Globus pallidus (tissue), 1 donor: ENCODE data around the gene MCCC1.

Experiments used
- DNase-seq: peaks from one replicate; pipeline ENCODE4 v3.0.0-alpha.2; 2015; ENCODE audit warnings: low spot score

Gene MCCC1

DNA sequence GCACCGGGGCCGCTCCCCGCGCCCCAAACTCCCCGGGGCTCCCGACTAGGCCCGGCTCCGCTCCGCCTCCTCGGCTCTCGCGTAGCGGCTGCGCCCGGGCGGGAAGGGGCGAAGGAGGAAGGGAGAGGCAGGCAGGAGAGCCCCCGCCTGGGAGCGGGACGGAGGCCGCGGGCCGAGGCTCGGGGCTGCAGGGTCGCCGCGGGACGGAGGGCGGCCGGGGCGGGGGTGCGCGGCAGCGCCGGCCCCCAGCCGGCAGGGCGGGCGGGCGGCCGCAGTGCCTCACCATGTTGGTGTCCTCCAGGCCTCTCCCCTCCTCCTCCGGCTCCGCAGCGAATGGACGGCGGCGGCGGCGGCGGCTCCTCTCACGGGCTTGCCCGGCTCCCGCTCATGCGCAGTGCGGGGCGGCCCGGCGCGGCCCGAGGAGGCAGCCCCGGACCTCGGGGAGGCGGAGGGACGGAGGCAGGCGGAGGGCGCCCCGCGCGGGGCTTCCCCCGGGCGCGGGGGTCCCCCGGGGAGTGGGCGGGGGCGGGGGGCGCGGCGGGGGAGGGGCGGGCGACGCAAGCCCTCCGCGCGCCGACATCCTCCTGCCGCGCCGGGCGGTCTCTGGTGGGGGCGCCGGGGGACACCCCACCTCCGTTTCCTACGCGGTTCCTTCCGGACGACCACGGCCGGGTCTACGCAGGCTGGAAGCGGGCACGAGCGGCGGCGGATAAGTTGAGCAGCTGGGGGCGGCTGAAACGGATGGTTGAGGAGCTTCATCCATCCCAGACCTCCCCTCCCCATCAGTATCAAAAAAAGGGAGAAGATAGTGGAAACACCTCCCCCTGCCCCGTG is 118.9 kb downstream of the MCCC1 start, which contains the start of gene DCUN1D1:
Gene DCUN1D1, minus strand, starts transcription at position 335 of the 834 bp plus-strand sequence. Its CDS starts 49 bp downstream, at position 286.
- DNase-seq: peak; percentile 86

DNA sequence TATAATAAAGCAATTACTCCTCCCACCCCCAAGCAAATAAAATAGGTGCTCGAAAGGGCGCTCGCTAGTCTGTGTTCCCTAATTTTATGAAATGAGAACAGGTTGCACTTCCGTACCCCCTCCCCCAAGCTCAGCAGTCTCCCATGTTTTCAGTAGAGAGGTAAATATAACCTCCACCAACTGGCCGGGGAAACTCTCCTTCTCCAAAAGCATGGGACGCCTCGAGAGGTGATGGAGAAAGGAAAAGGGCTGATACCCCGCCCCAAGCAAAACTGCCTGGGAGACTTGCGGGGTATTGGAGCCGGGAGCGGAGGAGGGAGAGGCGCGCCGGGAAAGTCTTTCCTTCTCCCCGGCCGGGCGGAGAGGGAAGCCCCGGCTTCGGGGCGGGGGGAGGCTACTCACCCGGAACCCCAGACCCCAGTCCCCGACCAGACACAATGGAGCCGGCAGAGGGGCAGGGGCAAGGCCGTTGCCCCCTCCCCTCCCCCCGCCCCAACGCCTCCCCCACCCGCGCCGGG is 119.6 kb downstream of the MCCC1 start:
- DNase-seq: peak; percentile 45

DNA sequence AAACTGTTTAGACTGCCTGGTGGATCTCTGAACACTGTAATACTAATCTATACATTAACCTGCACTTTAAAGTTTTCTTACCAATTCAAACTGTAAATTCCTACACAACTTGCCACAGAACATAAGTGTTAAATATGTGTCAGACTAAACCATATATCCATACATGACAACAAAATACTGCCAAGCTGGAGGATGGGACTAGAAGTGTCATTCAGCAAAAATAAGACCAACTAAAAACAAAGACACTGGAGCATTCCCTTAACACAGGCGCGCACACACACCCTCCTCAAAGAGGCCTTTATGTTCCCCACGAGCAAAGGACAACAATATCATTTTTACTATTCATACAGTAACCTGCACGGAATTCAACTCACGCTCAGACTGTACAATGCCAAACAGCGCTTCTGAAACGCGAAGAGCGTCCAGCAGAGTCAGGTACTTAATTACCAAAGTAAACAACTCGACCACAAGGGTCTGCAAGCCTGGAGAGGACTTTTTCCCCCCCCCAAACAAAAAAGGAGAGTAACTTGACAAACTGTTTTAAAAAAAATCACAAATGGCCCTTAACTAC is 120.1 kb downstream of the MCCC1 start:
- DNase-seq: peak; percentile 43

DNA sequence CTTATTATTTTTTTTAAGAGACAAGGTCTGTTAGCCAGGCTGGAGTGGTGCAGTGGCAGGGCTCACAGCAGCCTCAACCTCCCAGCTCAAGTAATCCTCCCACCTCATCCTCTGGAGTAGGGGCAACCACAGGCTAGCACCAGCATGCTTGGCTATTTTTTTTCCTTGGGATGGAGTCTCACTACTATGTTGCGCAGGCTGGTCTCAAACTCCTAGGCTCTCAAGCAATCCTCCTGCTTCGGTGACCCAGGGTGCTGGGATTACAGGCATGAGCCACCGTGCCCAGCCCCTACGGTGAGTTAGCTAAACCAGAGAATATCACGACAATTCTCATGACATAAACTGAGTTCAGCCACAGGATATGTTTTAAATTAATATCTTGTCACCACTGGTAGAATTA is 120.9 kb downstream of the MCCC1 start:
- DNase-seq: no peak

DNA sequence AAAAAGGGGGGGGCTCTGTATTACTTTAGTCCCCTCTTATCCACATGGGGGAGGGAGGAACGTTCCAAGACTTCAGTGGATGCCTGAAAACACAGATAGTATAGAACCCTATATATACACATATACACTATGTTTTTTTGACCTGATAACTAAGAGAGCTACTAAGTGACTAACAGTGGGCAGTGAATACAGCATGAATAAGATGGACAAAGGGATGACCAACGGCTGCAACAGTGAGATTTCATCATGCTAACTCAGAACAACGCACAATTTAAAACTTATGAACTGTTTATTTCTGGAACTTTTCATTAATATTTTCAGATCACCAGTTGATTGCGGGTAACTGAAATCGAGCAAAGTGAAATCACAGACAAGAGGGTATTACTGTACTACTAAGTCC is 126.2 kb downstream of the MCCC1 start:
- DNase-seq: no peak

DNA sequence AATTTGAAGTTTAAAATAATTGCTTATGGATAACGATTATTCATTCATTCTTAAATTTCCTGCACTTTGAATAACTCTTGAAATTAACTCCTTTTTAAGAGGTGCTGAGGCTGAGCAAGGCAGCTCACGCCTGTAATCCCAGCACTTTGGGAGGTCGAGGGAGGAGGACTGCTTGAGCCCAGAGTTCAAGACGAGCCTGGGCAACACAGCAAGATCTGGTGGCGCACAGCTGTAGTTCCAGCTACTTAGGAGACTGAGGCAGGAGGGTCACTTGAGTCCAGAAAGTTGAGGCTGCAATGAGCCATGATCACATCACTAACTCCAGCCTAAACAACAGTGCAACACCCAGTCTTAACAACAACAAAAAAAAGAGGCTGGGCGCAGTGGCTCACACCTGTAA is 126.9 kb downstream of the MCCC1 start:
- no peak for DNase-seq

DNA sequence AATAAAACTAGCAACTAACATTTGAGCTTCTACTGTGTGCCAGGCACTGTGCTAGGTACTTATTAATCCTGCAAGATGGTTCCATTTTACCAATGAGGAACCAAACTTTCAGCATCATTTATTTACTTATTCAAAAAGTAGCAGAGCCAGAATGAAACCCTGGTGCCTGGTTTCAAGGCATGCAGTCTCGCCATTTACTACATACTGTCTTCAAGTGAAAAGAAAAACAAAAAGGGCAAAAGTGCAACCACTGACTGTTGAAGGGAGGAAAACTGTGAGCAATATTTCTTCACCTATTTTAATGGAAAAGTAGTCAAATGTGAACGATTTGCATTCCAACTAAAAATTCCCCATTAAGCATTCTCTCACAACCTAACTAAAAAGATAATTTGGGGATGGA is 127.7 kb downstream of the MCCC1 start:
- DNase-seq: no peak

DNA sequence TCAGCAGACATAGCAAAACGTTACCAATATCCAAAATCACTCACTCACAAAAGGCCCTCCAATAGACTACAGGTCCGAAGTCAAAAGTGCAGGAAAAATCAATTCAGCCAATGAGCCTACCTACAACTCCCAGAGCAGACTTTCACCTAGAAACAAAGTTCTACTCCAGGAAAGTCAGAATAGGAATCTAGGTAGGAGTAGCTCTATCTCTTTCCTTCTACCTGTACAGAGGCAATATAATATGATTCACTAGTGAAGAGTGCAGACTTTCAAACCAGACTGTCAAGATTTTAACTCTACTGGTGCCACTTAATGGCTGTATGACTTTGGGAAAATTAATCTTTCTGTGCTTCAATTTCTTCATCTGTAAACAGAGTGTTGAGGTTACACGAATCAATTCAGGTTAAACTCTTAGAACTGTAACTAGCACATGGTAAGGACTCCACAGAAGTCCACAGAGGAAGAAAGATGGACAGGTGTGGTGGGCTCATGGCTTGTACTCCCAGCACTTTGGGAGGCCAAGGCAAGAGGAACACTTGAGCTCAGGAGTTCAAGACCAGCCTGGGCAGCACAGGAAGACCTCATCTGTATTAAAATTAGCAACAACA is 128.4 kb downstream of the MCCC1 start:
- DNase-seq: no peak

DNA sequence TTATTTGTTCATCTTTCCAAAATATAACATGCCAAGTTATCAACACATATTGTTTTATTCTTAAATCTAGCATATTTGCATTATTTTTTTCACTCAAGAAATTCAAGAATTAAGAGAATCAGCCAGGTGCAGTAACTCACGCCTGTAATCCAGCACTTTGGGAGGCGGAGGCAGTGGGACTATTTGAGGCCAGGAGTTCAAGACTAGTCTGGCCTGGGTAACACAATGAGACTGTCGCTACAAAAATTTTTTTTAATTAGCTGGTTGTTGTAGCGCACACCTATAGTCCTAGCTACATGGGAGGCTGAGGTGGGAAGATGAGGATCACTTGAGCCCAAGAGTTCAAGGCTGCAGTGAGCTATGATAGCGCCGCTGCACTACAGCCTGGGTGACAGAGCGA is 129.4 kb downstream of the MCCC1 start:
- no peak for DNase-seq

DNA sequence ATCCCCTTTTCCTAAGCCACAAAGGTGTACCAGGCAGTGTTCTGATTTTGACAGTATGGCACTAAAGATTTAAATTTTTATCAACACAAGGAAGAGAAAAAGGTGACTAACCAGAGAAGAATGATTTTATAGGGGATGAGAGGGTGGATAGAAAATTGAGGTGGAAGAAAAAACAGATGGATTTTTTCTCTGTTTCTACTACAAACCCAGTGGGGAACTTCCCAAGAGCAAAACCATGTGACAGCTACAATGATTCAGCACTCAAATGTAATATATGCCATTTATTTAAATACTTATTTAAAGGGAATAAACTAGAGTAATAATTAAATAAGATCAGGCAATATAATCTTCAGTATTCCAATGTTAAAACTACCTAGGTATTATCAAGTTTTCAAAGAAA is 130.0 kb downstream of the MCCC1 start:
- no peak for DNase-seq

DNA sequence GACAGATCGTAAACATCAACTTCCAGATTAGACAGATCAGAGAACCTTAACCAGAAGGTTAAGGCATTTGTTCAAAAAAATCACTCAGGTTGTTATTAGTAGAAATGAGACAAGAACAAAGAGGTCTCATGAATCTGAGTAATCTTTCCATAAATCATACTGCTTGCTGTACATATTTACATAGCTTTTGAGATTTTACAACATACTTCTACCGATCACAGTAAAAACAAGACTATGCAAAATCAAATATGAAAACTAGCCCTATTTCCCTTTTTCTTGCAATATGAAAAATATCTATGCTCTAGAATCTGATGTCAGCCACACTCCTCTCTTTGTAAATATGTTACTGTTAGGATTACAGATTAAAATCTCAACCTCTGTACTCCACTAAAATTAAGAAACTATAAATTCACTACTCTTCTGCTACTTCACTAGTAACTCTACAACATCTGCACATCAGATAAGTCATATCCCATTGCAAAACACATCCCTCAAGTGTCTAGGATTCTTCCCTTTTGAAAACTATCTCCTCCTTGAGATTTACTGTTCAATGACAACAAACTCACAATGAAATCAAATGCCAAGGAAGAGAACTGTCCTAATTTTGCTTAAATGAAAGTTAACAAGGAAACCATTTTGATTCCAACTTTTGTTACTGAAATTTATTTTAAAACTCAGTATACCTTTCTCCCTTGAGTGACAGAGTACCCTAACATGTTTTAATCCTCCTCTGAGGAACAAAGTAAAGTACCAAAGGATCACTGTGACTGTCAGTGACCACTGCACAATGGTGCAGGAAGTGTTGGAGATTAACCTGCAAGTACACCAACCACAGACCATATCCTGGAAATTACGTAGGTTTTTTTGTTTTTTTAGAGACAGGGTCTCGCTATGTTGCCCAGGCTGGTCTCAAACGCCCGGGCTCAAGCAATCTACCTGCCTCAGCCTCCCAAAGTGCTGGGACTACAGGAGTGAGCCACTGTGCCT is 131.8 kb downstream of the MCCC1 start:
- no peak for DNase-seq

DNA sequence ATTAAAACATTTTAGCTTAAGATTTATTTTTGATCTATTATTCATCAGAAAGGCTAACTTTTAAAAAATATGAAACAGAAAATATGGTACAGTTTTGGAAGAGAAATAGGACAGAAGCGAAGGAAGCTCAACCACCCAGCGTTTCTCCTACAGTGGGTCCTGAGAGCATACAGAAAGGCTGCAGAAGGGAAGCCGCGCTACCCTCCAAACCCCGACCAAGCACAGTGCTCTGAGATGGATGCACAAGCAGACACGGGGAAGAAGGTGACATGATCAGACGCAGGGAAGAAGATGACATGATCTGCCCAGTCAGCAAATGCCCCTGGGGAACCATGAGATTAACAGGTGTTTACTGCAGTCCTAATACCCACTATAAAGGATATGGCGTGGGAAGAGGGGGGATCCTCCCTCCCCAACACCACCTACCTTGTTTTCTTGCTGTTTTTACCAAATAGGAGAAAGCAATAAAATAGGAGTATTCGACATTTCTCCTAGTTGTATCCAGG is 133.4 kb downstream of the MCCC1 start:
- DNase-seq: no peak
